Keratinocyte (primary cell): ENCODE results near the gene CUL4A. TPM values are rescaled to one million over a fixed set of nuclear protein-coding genes. Genes with fewer than 3 reads are reported as not detected.
"Not testable (repeated sequence)": the region's sequence is repeated elsewhere in the genome, so short reads cannot be mapped to it uniquely, and the experiment has no call there.

ENCODE experiments used
- DNase-seq: peaks from one replicate; pipeline ENCODE4 v3.0.0-alpha.2; 2011; ENCODE audit warnings: low read depth, missing footprints, low spot score
- FAIRE-seq: peaks from 2 replicates; lab custom pipeline; 2011; peaks lifted over from hg19 to GRCh38; lab: Jason Lieb, UNC
- H2AFZ ChIP-seq: 2 replicates; pipeline ENCODE4 v1.6.0; 2012; ENCODE audit warnings: low read length, control low read depth, inconsistent platforms; ENCODE audit not compliant: control insufficient read depth
- H3K27ac ChIP-seq: 2 replicates; pipeline ENCODE4 v1.5.1; 2011; ENCODE audit warnings: low read length; ENCODE audit not compliant: control insufficient read depth, insufficient read depth
- H3K27me3 ChIP-seq: 3 replicates; pipeline ENCODE4 v1.6.0; 2011; ENCODE audit warnings: low read length; ENCODE audit not compliant: control insufficient read depth, insufficient read depth; ENCODE audit errors: extremely low read depth
- H3K36me3 ChIP-seq, 2 experiments: 2 replicates in 1 of 2; 3 replicates in 1 of 2; pipeline ENCODE4 v1.5.1; 2011; ENCODE audit warnings: low read length in 2 of 2, mild to moderate bottlenecking in 1 of 2; ENCODE audit not compliant: control insufficient read depth in 2 of 2, insufficient read depth in 2 of 2; ENCODE audit errors: extremely low read depth in 1 of 2
- H3K4me1 ChIP-seq: 3 replicates; pipeline ENCODE4 v1.5.1; 2011; ENCODE audit warnings: low read length; ENCODE audit not compliant: control insufficient read depth, insufficient read depth; ENCODE audit errors: extremely low read depth
- H3K4me2 ChIP-seq: 3 replicates; pipeline ENCODE4 v1.6.0; 2011; ENCODE audit warnings: low read depth, low read length; ENCODE audit not compliant: control insufficient read depth, insufficient read depth; ENCODE audit errors: extremely low read depth
- H3K4me3 ChIP-seq, 3 experiments: fragments of 200-600 bp in 1 of 3; sonication (generic) in 1 of 3; 2 replicates in 2 of 3; 3 replicates in 1 of 3; pipeline ENCODE4 v1.5.1; 2011 to 2016; ENCODE audit warnings: low read length in 3 of 3, mild to moderate bottlenecking in 3 of 3, control low read depth in 2 of 3, inconsistent platforms in 1 of 3, low read depth in 1 of 3, mixed read lengths in 1 of 3, mixed run types in 1 of 3, moderate library complexity in 1 of 3; ENCODE audit not compliant: control insufficient read depth in 2 of 3, insufficient read depth in 2 of 3; ENCODE audit errors: extremely low read depth in 1 of 3
- H3K79me2 ChIP-seq: 2 replicates; pipeline ENCODE4 v1.6.0; 2012; ENCODE audit warnings: low read length; ENCODE audit not compliant: control insufficient read depth, insufficient read depth
- H3K9ac ChIP-seq: 3 replicates; pipeline ENCODE4 v1.6.0; 2011; ENCODE audit warnings: low read length; ENCODE audit not compliant: control insufficient read depth, insufficient read depth; ENCODE audit errors: extremely low read depth
- H3K9me1 ChIP-seq: 3 replicates; pipeline ENCODE4 v1.6.0; 2011; ENCODE audit warnings: low read length; ENCODE audit not compliant: control insufficient read depth, insufficient read depth; ENCODE audit errors: extremely low read depth
- H3K9me3 ChIP-seq: 2 replicates; pipeline ENCODE4 v1.5.1; 2012; ENCODE audit warnings: low read depth, low read length; ENCODE audit not compliant: control insufficient read depth
- H4K20me1 ChIP-seq: 3 replicates; pipeline ENCODE4 v1.6.0; 2011; ENCODE audit warnings: low read length; ENCODE audit not compliant: control insufficient read depth, insufficient read depth; ENCODE audit errors: extremely low read depth
- CTCF ChIP-seq, 3 experiments: IDR thresholded peaks in 1 of 3; conservative IDR thresholded peaks in 1 of 3; optimal IDR thresholded peaks in 1 of 3; 2 replicates in 2 of 3; 3 replicates in 1 of 3; pipeline versions ENCODE3 to v1.5.1; 2011; ENCODE audit warnings: low read length in 3 of 3, mild to moderate bottlenecking in 3 of 3, moderate library complexity in 2 of 3, control low read depth in 1 of 3, inconsistent platforms in 1 of 3; ENCODE audit not compliant: insufficient read depth in 2 of 3; ENCODE audit errors: extremely low read depth in 1 of 3
- EZH2 ChIP-seq: IDR thresholded peaks from one replicate; pipeline ENCODE4 v1.6.1; 2012; ENCODE audit warnings: inconsistent platforms, mild to moderate bottlenecking, low read length, moderate library complexity
- dilution Hi-C: fragments of 300-500 bp; cut with MboI; formaldehyde crosslinking; loops from one replicate; pipeline ENCODE4 v1.7.0; 2020; ENCODE audit warnings: low sequenced_read_pairs; ENCODE audit not compliant: extremely low pct_ligation_motif_present
- polyA plus RNA-seq, 5 experiments: library from polyadenylated mRNA; depleted of rRNA in 3 of 5; stranded (reverse) in 3 of 5; stranded (forward) in 1 of 5; unstranded in 1 of 5; fragments of >200 nt; gene quantifications; 1 replicate in 1 of 5; 2 replicates in 3 of 5; 3 replicates in 1 of 5; pipeline versions ENCODE4 v1.2.1 to v1.2.3, GENCODE V29; 2011 to 2012; ENCODE audit warnings: missing spikeins in 2 of 5, low read depth in 1 of 5, low replicate concordance in 1 of 5

Gene CUL4A
- polyA plus RNA-seq, 1 donor (not counting 4 experiments of a cell fraction or from before 2014, with no cell fraction given) = 57.3 TPM

- H3K4me3 ChIP-seq = no peak overlapping the region
- H3K27ac ChIP-seq = no peak overlapping the region
- H3K4me1 ChIP-seq = no peaks in the 10 kb centered on the region
- no peak overlapping the region for H3K9ac ChIP-seq
- H3K27me3 ChIP-seq = peaks cover 20% of the 10 kb centered on the region
- TF ChIP-seq CTCF (optimal IDR thresholded peaks at IDR 0.05 in 1 of 3, IDR thresholded peaks at IDR 0.05 in 1 of 3, conservative IDR thresholded peaks at IDR 0.05 in 1 of 3; ENCODE audit: extremely low read depth in 1 of 3, insufficient read depth in 2 of 3, low read length in 3 of 3) (no peak), EZH2 (no peak)
- no peak for DNase-seq
- H4K20me1 ChIP-seq = no peaks in the 10 kb centered on the region
- H3K4me2 ChIP-seq = no peak overlapping the region
- H3K9me1 ChIP-seq = no peaks in the 10 kb centered on the region
- no peak for FAIRE-seq
- H3K36me3 ChIP-seq = no peaks in the 10 kb centered on the region
- no peaks in the 10 kb centered on the region for H3K79me2 ChIP-seq
- no peaks in the 10 kb centered on the region for H3K9me3 ChIP-seq
- no peak overlapping the region for H2AFZ ChIP-seq
- dilution Hi-C loops = no loop called here
These were observed 48.4 kb upstream of the CUL4A start for GRCh38 chr13:113160983-113161382.

- H3K36me3 ChIP-seq = no peaks in the 10 kb centered on the region
- no peak overlapping the region for H2AFZ ChIP-seq
- no peak overlapping the region for H3K9ac ChIP-seq
- H4K20me1 ChIP-seq = no peaks in the 10 kb centered on the region
- dilution Hi-C loops = no loop called here
- H3K4me1 ChIP-seq = no peaks in the 10 kb centered on the region
- H3K4me2 ChIP-seq = no peak overlapping the region
- no peak overlapping the region for H3K4me3 ChIP-seq
- FAIRE-seq (no peak), DNase-seq (no peak)
- no peak overlapping the region for H3K27ac ChIP-seq
- H3K9me3 ChIP-seq = no peaks in the 10 kb centered on the region
- no peaks in the 10 kb centered on the region for H3K79me2 ChIP-seq
- no peaks in the 10 kb centered on the region for H3K9me1 ChIP-seq
- TF ChIP-seq EZH2 (no peak), CTCF (optimal IDR thresholded peaks at IDR 0.05 in 1 of 3, IDR thresholded peaks at IDR 0.05 in 1 of 3, conservative IDR thresholded peaks at IDR 0.05 in 1 of 3; ENCODE audit: extremely low read depth in 1 of 3, insufficient read depth in 2 of 3, low read length in 3 of 3) (no peak)
- peaks cover 20% of the 10 kb centered on the region for H3K27me3 ChIP-seq
These were observed 48.0 kb upstream of the CUL4A start for GRCh38 chr13:113161433-113161832.

GRCh38 chr13:113161975-113162374 is 47.4 kb upstream of the CUL4A start:
- H3K27me3 ChIP-seq = peaks cover 20% of the 10 kb centered on the region
- H3K9ac ChIP-seq, H4K20me1 ChIP-seq, DNase-seq, H3K79me2 ChIP-seq, H2AFZ ChIP-seq, H3K4me2 ChIP-seq, H3K4me3 ChIP-seq, FAIRE-seq, H3K9me1 ChIP-seq, H3K27ac ChIP-seq, H3K4me1 ChIP-seq, H3K9me3 ChIP-seq, dilution Hi-C loops, H3K36me3 ChIP-seq: not testable (repeated sequence)
